CMK (cell line): Measurements from ENCODE around the gene SGMS1.
A peak's percentile ranks its signal among the peaks of the same experiment; 100 is the strongest.
"Not testable (repeated sequence)": the region's sequence is repeated elsewhere in the genome, so short reads cannot be mapped to it uniquely, and the experiment has no call there.

ENCODE experiments used
- DNase-seq: peaks from one replicate; pipeline ENCODE4 v3.0.0-alpha.2; 2010; ENCODE audit warnings: low read depth

Gene SGMS1

DNA sequence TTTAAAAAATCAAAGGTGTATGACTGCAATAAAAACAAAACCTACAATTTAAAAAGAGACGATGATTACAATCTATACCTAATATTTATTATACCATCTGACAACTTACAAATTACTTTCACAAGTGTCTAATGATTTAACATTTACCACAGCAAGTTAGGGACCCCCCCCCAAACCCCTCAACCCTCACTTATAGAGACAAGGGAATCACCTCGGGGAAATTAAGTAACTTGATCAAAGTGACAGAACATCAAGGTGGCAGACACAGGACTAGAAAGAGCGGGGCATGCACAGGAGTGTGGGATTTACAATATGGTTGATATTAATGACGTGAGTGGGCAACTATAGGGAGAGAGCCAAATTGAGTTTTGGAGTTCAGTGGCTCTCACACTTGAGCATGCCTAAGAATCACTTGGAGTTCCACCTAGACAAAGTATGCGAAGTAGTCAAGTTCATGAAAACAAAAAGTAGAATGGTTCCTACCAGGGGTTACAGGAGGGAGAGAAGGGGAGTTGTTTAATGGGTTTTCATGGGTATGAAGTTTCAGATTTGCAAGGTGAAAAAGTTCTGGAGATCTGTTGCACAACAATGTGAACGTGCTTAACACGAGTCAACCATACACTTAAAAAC lies 43.4 kb downstream of the SGMS1 start:
- DNase-seq: no peak

DNA sequence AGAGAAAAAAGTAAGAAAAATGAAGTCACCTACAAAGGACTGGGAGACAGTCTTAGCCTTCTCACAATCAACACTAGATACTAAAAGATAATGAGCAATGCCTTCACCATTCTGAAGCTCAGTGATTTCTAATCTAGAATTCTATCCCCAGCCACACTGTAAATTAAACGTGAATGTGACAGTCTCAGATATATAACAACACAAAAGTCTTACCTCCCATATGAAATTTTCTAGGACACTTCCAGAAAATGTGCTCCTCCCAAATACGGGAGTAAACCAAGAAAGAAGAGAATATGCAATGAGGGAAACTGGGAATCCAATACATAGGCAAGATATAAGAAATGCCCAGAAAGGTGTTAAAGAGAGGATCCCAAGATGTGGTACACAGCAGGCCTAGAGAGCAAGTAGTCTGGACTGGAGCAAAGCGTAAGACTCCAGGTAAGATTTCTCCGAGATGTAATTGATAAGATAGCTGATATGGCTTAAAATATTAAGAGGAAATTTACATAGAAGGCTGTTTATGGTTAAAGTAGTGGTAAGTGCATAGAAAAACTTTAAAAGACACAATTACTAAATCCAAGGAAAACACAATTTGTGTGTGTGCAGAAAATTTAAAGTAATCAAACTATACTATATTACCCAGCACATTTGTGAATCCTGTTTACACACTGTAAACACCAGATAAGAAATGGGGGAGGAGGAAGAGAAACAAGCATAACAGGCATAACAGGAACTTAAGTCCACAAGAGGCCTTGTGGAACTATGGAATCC lies 44.1 kb downstream of the SGMS1 start:
- DNase-seq: no peak

DNA sequence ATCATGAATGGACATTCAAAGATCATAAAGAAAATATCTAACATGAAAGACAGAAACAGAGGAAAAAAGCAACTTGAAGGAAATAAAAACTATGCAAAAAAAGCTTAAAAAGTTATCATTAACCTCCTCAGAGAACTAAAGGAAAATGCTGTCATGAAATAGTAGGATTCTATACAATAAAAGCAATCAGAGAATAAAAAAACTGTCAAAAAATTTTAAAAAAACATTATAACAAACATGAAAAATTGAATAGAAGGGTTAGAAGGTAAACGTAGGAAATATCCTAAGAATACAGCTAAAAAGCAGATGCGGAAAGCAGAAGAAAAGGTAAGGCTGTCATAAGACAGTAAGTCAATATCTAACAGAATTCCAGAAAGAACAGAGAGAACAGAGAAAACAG lies 44.8 kb downstream of the SGMS1 start:
- DNase-seq: no peak

- peak; percentile 63 for DNase-seq
Observed at GRCh38 chr10:50577681-50578350, 45.9 kb downstream of the SGMS1 start.

- DNase-seq: no peak
Observed at GRCh38 chr10:50577010-50577409, 46.7 kb downstream of the SGMS1 start.

DNA sequence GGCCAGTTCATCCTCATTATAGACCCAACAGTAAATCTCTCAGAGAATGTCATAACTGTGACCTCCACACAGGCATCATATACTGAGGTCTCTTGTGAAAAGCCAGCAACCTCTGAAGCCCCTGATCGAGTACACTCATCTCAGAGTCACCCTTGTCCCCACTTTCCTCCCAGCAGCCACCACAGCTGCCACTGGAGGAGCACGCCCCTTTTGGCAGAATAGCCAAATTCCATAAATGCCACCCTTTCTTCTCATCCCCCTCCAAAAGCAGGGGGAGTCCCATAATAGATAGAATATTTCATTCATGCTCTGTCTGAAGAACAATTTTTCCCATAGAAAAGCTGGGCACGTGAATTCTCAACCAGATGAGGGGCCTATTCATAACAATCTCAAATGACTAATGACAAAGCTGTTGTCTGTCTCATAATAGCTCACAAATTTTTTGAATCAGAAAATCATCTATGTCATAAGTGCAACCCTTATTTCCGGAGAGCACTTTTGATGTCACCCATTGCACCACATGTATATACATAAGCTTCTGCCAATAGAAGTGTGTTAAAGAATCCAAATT lies 47.4 kb downstream of the SGMS1 start:
- DNase-seq: no peak

DNA sequence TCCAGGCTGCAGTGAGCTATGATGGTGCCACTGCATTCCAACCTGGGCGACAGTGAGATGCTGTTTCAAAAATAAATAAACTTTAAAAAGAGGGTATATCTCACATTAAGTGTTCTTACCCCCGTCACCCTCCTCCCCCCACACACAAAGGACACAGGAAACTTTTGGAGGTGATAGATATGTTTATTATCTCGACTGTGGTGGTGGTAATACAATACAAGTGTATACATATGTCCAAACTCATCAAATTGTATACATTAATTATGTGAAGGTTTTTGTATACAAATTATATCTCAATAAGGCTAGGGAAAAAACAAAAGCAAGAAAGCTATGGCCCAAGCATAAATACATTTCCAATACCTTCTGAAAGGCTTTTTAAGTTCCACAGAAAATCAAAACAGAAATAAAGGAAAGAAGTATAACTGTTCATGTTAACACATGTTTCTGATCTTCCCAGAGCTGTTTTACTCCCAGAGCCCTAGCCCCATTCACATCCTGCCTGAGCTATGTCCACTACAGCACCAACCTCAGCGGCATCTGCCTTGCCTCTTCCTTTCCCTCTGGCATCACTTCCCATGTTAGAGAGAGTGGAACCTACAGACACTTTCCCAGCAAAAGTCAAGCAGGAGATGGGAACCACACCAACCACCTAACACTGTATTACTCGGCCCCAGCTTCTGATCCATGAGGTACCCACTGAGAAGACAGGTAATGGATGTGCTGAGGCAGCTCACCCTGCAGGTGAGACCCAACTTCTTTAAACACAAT lies 48.1 kb downstream of the SGMS1 start:
- no peak for DNase-seq

DNA sequence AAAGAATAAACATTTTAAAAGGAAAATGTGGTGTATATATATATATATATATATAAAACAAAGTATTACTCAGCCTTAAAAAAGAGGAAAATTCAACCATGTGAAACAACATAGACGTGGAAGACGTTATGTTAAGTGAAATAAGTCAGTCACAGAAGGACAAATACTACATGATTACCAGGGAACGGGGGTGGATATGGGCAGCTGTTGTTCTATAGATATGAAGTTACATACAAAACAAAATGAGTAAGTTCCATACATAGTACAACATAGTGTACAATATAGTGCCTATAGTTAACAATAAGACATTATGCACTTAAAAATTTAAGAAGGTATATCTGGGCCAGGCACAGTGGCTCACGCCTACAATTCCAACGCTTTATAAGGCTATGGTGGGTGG lies 48.8 kb downstream of the SGMS1 start:
- no peak for DNase-seq

- DNase-seq: no peak
Observed at GRCh38 chr10:50574305-50574704, 49.5 kb downstream of the SGMS1 start.

- no peak for DNase-seq
Observed at GRCh38 chr10:50572017-50572491, 51.7 kb downstream of the SGMS1 start.

- DNase-seq: not testable (repeated sequence)
Observed at GRCh38 chr10:50568750-50569149, 55.0 kb downstream of the SGMS1 start.

GRCh38 chr10:50567384-50567783 lies 56.4 kb downstream of the SGMS1 start:
- DNase-seq: no peak

- no peak for DNase-seq
Observed at GRCh38 chr10:50566150-50566549, 57.6 kb downstream of the SGMS1 start.

- DNase-seq: no peak
Observed at GRCh38 chr10:50565301-50566083, 58.3 kb downstream of the SGMS1 start.

- no peak for DNase-seq
Observed at GRCh38 chr10:50563906-50564305, 59.9 kb downstream of the SGMS1 start.

- DNase-seq: no peak
Observed at GRCh38 chr10:50561816-50562215, 61.9 kb downstream of the SGMS1 start.

DNA sequence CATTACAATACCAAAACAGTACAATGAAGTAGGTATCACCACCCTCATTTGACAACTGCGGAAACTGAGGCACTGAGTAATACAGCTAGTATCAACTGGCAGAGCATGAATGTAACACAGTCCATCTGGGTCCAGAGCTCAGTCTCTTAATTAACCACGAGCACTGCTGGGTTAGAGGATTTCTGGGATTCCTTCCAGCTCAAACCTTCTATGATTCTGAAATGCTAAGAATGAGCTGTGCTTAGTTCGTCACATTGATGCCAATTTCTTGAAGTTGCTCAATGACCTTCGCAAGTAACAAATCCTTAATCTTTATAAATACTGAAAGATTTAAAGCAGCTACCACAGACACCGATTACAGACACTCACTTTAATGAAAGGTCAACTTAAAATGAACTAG lies 62.5 kb downstream of the SGMS1 start:
- no peak for DNase-seq

GRCh38 chr10:50560370-50560769 lies 63.4 kb downstream of the SGMS1 start:
- DNase-seq: no peak

DNA sequence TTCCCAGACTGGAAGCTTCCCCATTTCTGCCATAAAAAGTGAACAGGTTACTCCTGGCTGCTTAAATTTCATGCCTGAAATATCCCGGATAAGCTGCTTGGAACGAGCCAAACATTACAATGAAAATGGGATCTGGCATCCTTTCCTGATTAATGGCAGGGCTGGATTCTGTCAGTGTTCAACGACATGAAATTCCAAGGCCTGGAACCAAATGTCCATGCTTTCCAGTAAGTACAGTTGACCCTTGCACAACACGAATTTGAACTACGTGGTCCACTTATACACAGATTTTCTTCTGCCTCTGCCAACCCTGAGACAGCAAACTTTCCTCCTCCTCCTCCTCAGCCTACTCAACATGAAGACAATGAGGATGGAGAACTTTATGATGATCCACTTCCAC lies 65.4 kb downstream of the SGMS1 start:
- no peak for DNase-seq

DNA sequence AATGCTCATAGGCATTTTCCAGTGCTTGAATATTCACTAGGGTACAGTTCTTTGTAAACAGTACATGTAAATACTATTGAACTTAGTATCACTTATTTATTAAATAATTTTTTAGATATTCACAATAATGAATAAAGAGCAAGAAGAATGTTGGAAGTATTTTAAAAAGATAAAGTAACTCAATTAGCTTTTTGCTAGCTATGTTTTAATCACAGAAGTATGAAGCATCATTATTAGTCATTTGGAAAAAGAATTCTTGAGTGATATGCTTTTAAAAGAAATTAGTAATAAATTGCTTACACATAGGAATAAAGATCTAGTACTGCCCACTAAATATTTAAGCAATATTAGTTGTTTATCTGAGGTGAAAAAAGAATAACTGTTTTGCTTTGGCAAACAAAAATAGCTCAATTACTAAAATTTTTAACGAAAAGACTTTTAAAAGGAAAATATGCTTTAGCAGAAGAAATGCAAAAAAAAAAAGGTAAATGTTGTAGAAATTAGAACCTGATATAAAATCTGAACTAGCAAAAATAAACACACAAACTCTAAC lies 66.5 kb downstream of the SGMS1 start:
- DNase-seq: no peak
